ENCODE results near the gene ATXN1.

Gene ATXN1

GRCh38 chr6:16369140-16369745 lies 392.0 kb downstream of the ATXN1 start:
- H3F3A ChIP-seq (ENCODE audit: low read depth), result no peaks in the 10 kb centered on the region
- H3K4me2 ChIP-seq (ENCODE audit: low read depth, low read length, poor library complexity, severe bottlenecking), result no peak overlapping the region
- no peaks in the 10 kb centered on the region for H3K9me2 ChIP-seq (replicated peaks; ENCODE audit: low read depth, low read length)
- no peak overlapping the region for H3K9ac ChIP-seq (ENCODE audit: low read depth, low read length, poor library complexity, severe bottlenecking)
- H2AFZ ChIP-seq (ENCODE audit: low read length), result no peak overlapping the region
- H3K79me2 ChIP-seq (ENCODE audit: insufficient read depth, low read length), result no peaks in the 10 kb centered on the region
- TF ChIP-seq EZH2phosphoT487 (IDR thresholded peaks at IDR 0.05; ENCODE audit: borderline replicate concordance), result no peak
- no peak for TF ChIP-seq CTCF (conservative IDR thresholded peaks at IDR 0.05; ENCODE audit: low read length)
- no peaks in the 10 kb centered on the region for H3K9me3 ChIP-seq (ENCODE audit: insufficient read depth, low read depth, low read length)
- H3K27me3 ChIP-seq (ENCODE audit: insufficient read depth, low read length, poor library complexity, severe bottlenecking), result no peaks in the 10 kb centered on the region
- no peaks in the 10 kb centered on the region for H3K4me1 ChIP-seq (ENCODE audit: insufficient read depth, low read length, poor library complexity, severe bottlenecking)
- H3K4me3 ChIP-seq (ENCODE audit: low read length, poor library complexity, severe bottlenecking), result no peak overlapping the region
- no peaks in the 10 kb centered on the region for H4K20me1 ChIP-seq (ENCODE audit: insufficient read depth, low read length, poor library complexity, severe bottlenecking)
- no peaks in the 10 kb centered on the region for H3K36me3 ChIP-seq (ENCODE audit: insufficient read depth, low read length)

GRCh38 chr6:16367571-16367970 lies 393.7 kb downstream of the ATXN1 start:
- H3K9me3 ChIP-seq (ENCODE audit: insufficient read depth, low read depth, low read length), result no peaks in the 10 kb centered on the region
- H3K79me2 ChIP-seq (ENCODE audit: insufficient read depth, low read length), result no peaks in the 10 kb centered on the region
- no peaks in the 10 kb centered on the region for H3K9me2 ChIP-seq (replicated peaks; ENCODE audit: low read depth, low read length)
- no peaks in the 10 kb centered on the region for H3K27me3 ChIP-seq (ENCODE audit: insufficient read depth, low read length, poor library complexity, severe bottlenecking)
- no peaks in the 10 kb centered on the region for H4K20me1 ChIP-seq (ENCODE audit: insufficient read depth, low read length, poor library complexity, severe bottlenecking)
- no peak overlapping the region for H3K4me2 ChIP-seq (ENCODE audit: low read depth, low read length, poor library complexity, severe bottlenecking)
- H3K36me3 ChIP-seq (ENCODE audit: insufficient read depth, low read length), result no peaks in the 10 kb centered on the region
- H3K9ac ChIP-seq (ENCODE audit: low read depth, low read length, poor library complexity, severe bottlenecking), result no peak overlapping the region
- H3K4me3 ChIP-seq (ENCODE audit: low read length, poor library complexity, severe bottlenecking), result no peak overlapping the region
- H2AFZ ChIP-seq (ENCODE audit: low read length), result no peak overlapping the region
- H3K4me1 ChIP-seq (ENCODE audit: insufficient read depth, low read length, poor library complexity, severe bottlenecking), result no peaks in the 10 kb centered on the region
- no peaks in the 10 kb centered on the region for H3F3A ChIP-seq (ENCODE audit: low read depth)
- TF ChIP-seq CTCF (conservative IDR thresholded peaks at IDR 0.05; ENCODE audit: low read length) (no peak), EZH2phosphoT487 (IDR thresholded peaks at IDR 0.05; ENCODE audit: borderline replicate concordance) (no peak)

- no peak overlapping the region for H3K4me2 ChIP-seq (ENCODE audit: low read depth, low read length, poor library complexity, severe bottlenecking)
- no peak for TF ChIP-seq CTCF (conservative IDR thresholded peaks at IDR 0.05; ENCODE audit: low read length)
- no peak for TF ChIP-seq EZH2phosphoT487 (IDR thresholded peaks at IDR 0.05; ENCODE audit: borderline replicate concordance)
- no peaks in the 10 kb centered on the region for H3K9me3 ChIP-seq (ENCODE audit: insufficient read depth, low read depth, low read length)
- H3K9ac ChIP-seq (ENCODE audit: low read depth, low read length, poor library complexity, severe bottlenecking), result no peak overlapping the region
- no peaks in the 10 kb centered on the region for H3K27me3 ChIP-seq (ENCODE audit: insufficient read depth, low read length, poor library complexity, severe bottlenecking)
- H3K36me3 ChIP-seq (ENCODE audit: insufficient read depth, low read length), result peaks cover 5% of the 10 kb centered on the region; the same call in 1 of the 2 replicates
- H3F3A ChIP-seq (ENCODE audit: low read depth), result no peaks in the 10 kb centered on the region
- no peaks in the 10 kb centered on the region for H3K4me1 ChIP-seq (ENCODE audit: insufficient read depth, low read length, poor library complexity, severe bottlenecking)
- no peaks in the 10 kb centered on the region for H3K79me2 ChIP-seq (ENCODE audit: insufficient read depth, low read length)
- no peak overlapping the region for H3K4me3 ChIP-seq (ENCODE audit: low read length, poor library complexity, severe bottlenecking)
- H2AFZ ChIP-seq (ENCODE audit: low read length), result no peak overlapping the region
- no peaks in the 10 kb centered on the region for H3K9me2 ChIP-seq (replicated peaks; ENCODE audit: low read depth, low read length)
- H4K20me1 ChIP-seq (ENCODE audit: insufficient read depth, low read length, poor library complexity, severe bottlenecking), result no peaks in the 10 kb centered on the region
Measured at GRCh38 chr6:16363749-16364148, 397.5 kb downstream of the ATXN1 start.

All from Loucy (cell line).